Measurements from ENCODE around the gene SMC3.
"Not testable (repeated sequence)": the region's sequence is repeated elsewhere in the genome, so short reads cannot be mapped to it uniquely, and the experiment has no call there.

SMC3 gene

DNA sequence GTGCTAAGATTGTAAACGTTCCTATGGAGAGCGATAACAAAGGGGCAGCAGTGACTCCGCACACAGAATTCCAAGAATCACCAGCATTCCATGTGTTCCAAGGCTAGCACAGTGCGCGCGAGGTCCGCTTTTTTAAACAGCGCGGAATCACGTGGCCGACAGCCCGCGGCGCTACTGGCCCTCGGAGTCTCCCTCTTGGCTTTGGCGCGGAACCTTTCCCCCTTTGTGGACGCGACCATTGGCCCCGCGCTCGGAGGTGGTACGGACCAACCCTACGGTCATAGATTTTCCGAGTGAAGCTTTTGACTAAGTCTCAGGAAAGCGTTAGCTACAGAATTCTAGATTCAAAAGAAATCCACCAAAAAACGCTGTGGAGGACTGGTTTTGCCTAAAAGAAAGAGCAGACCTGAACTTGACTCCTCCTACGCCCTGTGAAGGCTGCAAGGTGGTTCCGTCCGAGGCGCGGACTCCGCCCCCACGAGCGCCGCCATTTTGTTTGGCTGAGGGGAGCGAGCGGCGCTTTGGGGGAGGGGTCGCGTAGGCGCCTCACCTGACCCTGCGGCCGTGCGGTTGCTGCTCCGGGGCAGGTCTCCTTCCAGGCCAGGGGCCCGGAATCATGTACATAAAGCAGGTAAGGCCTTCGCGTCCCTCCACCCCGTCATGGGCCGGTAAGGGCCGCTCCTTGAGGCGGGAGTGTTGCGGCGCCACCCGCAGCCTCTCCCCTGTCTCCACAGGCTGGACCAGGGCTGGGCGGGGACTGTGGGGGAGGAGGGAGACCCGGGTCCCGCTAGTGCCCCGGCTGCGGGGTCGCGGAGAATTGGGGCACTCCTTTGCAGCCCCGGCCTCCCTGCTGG is at the start of gene SMC3:
SMC3 (plus strand) TSS at position 495 of the 854 bp plus-strand sequence; CDS start at position 617, 122 bp downstream.
- peak; percentile 94 for DNase-seq

DNA sequence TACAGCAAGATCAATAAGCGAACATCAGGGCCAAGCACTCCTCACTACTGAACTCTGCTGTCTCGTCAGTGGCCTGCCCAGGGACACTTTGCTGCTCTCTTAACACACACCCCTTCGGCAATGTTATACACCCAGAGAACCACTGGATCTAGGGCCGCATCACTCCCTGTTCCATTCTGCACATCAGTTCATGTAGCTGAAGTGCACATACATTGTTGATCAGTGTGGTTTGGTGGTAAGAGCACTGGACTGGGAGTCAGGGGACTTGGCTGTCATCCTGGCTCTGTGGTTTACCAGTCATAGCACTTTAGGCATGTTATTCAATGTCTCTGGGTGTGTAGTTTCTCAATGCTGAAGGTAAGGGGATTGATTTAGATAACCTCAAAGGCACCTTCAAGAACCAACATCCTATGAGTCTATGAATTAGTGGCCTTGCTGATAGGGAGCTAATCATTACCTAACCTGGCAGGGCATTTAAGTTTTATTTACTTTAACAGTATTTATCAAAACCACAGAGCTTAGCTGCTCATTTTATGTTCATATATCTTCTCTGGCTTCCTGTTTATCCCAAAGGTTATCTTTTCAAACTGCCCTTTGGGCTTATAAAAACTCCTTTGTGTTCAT is 45.0 kb upstream of the SMC3 start:
- no peak for DNase-seq

DNA sequence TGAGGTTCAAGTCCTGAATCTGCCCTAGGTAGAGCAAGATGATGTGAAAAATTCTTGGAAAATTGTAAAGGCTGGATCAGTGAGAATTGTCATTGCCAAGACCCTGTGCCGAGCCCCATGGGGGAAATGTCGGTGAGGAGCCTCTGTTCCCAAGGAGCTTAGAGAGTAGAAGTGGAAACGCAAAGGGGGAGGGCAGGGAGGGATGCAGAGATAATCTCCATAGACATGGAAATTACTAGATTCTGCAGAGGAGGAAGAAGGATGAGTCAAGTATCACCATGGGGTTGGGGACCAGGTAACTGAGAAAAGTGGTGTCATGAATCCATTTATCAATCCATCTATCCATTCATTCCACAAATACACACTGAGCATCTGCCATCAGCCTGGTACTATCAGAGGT is 43.8 kb upstream of the SMC3 start:
- DNase-seq: no peak

DNA sequence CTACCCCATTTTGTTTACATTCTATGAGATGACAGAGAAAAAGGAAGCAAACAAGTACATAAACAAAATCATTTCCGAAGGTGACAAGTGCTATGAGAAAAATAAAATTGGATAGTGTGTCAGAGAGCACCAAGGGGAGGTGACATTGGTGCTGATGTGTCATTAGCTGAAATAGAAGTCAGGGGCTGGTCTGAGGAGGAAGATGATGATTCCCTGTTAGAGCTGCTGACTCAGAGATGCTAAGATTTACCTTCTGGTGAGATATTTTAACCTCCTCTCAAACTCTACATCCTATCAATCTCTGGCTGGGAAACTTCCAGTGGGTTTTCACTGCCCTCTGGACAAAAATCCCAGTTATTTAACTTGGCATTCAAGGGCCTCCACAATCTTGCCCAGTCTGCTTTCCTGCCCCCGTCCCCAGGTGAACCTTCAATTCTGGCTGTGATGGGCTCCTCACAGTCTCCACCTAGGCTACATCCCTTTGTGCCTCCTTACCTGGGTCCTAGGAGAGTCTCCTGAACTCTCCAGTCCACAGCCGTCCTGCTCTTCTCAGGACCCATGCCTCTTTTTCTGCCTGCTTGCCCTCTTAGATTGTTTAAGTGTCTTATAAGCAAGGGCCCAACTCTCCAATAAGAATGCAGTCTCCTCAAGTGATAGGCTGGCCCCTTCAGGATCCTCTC is 43.2 kb upstream of the SMC3 start:
- no peak for DNase-seq

DNA sequence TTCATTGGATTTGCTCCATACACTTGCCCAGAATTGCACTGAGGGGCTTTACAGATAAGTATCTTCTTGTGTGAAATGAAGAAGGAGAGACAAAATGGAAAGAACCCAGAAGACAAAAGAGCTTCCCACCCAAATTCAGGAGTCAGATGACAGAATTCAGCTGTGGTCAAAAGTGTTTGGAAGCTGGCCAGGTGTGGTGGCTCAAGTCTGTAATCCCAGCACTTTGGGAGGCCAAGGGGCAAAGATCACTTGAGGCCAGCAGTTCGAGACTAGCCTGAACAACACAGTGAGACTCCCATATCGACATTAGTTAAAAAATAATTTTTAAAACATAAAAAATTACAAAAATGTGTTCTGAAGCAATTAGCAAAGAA is 42.6 kb upstream of the SMC3 start:
- no peak for DNase-seq

DNA sequence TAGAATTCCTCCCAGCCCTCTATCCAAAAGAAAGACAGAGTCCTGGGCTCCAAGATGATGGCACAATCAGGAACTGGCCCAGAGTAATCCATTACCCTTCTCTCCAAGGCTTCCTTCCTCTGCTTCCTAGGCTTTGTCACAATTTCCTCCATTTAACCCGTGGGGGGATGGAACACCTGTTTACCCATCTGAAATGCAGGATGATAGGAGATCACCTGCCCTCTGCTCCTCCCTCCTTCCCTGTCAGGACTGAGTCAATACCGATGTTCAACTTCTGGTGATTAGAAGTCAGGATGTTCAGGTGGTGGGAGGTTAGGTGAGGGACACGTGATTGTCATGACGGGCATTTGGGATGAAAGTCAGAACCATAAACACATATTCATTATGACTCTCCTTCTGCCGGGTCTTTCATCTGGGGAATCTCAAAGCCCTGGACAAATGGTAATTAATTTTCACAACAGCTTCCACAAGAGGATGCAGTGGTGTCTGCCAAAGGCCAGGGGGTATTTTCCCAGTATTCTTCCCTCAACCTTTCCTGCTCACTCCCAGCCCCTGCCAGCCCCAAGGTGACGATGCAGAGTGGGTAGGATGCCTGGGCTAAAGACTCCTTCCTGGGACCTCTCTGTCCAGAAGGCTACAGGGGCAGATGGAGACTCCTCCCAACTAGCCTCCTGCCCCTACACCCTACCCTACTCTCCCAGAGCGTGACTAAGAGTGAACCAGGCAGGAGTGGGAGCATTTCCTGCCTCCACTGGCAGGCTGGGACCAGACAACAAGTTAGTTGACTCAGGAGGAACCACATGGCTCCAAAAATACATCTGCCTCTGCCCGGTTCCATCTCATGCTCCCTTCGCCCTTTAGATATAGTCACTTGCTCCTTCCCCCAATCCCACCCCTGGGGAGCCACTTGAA is 41.9 kb upstream of the SMC3 start:
- DNase-seq: no peak

DNA sequence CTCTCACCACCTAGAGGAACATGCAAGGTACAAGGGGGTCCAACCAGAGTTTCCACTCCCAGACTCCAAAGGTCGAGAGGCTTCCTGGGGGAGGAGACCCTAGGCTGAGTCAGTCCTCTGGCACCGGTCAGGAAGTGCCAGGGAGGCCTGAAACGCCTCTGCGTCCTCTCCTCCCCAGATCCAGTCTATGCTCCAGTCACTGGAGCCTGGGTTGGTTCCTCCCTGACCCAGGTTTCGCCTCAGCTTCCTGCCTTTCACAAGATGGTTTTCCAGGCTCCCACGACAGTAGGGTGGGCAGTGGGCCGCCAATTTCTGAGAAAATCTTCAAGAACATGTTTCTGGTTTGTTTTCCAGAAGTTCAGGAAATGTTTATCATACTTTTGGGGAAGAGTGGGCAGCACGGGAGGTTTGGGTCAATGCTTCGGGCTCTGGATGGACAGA is 39.7 kb upstream of the SMC3 start:
- DNase-seq: no peak

DNA sequence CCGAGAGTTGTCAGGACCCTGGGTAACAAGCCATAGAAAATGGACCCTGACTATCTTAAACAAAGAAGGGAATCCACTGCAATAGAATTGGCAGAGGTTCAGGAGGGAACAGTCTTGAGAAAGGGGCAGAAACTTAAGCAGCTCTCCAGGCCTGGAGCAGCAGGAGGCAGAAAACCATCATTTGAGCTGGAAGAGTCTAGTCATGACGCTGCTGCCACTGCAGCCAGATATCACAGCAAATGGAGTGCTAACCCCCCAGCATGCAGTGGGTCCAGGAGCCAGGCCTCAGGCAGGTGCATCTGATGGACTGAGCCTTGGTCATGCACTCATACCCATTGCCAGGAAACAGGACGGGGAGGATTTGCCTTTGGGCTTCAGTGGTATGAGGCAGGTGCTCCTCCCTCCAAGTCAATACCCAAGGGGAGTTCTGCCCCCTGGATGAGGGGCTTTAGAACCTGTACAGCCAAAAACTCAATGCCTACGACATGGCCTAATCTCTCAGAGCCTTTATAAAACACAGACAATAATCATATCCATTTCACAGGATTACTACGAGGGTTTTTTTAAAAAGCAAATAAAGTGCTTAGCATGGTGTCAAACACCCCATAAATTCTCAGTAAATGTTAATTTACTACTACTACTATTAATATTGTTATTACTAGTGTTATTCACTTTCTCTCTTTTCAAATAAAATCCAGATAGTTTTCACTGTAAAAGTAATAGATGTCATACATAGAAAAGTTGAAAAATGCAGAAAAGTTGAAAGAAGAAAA is 39.1 kb upstream of the SMC3 start:
- DNase-seq: no peak

DNA sequence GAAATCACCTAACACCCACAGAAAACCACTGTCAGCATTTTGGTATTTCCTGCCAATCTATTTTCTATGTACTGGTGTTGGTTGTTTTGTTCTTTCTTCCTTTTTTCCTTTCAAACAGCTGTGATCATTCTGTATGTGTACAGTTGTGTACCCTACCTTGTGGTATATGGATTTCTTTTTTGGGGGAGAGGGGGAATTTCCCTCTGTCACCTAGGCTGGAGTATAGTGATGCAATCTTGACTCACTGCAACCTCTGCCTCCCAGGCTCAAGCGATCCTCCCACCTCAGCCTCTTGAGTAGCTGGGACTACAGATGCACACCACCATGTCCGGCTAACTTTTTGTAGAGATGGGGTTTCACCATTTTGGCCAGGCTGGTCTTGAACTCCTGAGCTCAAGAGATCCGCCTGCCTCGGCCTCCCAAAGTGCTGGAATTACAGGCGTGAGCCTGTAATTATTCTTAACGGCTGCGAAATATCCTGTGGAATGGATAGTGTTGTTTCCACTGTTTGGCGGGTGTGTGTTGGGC is 38.4 kb upstream of the SMC3 start:
- peak; percentile 53 for DNase-seq

DNA sequence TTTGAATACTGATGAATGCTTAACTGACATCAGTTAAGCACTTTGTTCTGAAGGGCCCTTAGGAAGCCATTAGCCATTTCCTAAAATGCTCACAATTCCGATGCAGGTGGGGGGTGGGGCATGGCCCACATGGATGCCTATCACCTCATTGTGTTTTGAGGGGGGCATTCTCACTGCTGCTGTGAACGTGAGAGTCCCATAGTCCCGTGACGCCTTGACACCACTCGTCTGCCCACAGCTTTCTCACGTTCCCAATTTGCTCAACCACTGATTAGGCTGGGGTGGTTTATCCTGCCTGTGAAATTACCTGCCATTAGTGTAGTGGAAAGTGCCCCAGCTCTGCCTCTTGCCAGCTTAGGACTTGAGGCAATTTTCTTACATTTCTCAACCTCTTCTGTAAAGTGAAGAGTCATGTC is 37.9 kb upstream of the SMC3 start:
- DNase-seq: peak; percentile 44

DNA sequence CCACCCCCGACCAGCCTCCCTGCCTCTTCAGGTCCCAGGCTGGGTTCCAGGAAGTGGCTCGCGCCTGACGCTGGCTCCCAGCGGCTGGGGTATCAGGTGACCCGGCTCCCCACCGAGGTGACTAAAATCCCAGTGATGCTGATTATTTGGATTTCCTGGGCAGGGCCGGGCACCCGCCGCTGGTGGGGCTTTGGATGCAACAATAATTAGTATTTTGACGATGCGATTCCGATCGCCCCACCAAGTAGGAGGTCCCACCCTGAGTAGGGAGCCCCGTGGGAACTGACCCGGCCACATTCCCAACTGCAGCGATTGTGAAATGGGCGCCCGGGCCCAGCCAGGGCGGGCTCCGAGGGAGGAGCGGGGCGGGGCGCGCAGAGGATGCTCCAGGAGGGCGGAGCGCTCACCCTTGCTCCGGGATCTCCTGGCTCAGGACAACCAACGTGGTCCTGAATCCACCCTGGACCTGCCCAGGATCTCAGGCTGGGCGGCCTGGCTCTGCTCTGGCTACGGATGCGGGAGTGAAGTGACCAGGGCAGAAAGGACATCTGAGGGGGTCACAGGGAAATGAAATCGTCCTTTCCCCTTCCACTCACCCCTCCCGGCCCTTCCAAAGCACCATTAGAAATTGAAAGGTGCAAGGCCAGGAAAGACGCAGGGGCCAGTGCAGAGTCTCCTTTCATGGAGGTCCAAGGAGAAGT is 37.2 kb upstream of the SMC3 start:
- no peak for DNase-seq

DNA sequence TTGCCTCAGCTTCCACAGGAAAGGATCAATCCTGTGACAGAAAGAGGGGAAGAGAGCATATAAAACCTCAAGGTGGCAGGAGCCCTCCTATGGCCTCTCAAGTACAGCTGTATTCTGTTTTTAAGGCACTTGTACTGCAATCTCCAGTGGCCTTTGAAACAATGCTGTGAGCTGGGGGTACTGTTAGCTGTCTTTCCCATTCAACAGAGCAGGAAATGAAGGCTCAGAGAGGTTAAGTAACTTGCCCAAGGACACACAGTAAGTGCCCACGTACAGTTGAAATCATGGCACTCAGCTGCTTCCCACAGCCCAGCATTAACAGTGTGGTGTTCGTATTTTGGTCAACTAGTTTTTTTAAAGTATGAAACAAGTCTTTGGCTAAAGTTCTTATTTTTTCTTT is 35.8 kb upstream of the SMC3 start:
- DNase-seq: no peak

DNA sequence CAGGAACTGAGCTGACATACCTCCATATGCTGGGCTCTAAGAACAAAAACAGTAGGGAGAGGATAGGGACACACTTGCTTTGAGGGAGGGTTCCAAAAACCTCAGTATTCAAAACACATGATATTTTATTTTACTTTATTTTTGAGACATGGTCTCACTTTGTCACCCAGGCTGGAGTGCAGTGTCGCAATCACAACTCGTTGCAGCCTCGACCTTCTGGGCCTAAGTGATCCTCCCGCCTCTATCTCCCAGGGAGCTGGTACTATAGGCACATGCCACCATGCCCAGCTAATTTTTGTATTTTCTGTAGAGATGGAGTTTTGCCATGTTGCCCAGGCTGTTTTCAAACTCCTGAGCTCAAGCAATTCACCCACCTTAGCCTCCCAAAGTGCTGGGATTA is 34.9 kb upstream of the SMC3 start:
- not testable (repeated sequence) for DNase-seq

DNA sequence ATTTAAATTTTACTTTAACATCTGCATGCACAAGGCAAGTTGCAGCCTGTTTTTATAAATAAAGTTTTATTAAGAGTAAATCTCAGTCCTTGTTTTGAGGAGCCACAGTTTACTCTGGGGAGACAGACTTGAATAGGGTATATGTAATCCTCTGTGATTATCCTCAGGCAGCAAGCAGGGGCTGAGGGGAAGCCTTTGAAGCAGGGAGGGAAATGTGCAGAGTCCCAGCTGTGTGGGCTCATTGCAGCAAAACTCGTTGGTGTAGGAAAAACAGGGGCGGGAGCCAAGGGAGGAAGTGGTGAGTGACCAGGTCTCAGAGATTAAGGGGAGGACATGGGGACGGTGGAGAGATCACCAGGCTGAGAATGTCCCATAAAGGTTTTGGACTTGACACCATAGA is 34.3 kb upstream of the SMC3 start:
- DNase-seq: no peak

DNA sequence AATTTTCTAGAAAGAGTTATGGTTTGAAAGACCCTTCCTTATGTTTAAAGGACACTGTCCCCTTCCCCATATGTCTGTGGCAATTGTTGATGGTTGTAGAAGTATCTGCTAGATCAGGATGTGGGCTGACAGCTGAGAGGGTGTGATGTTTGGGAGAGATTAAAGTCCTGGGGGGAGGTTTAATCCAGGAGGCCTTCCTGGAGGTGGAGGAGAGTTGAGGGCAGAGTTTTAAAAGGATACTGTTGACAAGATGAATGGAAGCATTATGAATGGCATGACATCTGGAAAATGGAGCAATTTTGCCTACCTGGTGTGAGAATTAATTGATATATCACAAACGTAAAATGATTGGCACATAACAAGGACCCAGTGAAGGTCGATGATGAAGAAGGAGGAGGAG is 32.9 kb upstream of the SMC3 start:
- DNase-seq: no peak

DNA sequence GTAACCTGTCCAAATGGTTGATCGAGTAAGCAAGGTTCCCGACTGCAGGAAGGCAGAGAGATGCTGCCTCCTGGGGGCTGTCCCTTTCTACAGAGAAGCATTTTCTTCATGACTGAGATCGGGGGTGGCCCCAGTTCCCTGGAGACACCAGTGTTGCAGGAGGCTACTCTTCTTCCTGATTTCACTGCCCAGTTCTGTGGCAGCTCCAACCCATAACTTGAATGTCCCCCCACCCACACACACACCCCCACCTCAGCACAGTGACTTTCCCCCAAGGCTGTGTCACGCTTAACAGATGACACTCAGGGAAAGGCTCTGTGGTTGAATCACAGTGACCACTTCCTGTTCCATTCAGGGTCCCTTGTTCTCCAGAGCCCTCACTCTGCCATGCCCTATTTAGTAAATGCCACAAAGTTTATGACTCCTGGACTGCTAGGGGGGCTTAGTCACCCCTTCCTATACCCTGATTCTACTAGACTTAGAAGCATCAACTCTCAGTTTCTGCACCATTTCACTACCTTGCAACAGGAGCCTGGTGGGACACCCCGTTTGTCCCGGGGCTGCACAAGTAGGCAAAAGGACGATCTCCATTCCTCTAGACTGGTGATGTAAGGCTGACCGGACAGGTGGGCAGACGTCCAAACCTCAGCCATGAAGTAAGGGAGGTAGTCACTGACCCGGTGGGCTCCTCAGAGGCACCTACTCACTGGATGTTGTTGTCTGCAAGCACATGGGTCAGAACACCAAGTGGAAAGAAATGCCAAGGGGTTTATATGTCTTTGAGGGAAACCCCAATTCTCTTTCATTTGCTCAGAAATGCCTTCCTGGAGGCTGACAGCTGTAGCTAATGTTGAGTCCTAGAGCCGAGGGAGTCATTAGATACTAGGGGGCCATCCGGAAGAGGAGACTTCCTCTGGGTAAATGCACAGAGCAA is 31.3 kb upstream of the SMC3 start:
- peak; percentile 59 for DNase-seq

DNA sequence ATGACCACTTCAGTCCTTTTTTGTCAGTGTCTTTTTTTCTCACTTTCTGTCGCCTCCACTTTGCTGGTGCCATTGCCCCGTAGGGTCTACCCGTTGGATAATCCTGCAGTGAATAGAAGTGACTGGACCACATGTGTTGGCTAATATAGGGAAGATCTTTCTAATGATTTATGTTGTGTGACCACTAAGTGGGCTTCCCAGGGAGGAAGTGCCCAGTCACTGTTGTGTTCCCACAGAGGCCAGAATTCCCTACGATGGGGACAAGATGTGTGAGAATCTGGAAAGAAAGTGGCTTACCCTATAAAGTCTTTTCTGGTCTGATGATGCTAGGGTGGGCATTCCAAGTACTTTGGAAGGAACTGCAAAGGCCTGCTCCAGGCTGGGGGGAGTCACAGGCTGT is 28.4 kb upstream of the SMC3 start:
- no peak for DNase-seq

DNA sequence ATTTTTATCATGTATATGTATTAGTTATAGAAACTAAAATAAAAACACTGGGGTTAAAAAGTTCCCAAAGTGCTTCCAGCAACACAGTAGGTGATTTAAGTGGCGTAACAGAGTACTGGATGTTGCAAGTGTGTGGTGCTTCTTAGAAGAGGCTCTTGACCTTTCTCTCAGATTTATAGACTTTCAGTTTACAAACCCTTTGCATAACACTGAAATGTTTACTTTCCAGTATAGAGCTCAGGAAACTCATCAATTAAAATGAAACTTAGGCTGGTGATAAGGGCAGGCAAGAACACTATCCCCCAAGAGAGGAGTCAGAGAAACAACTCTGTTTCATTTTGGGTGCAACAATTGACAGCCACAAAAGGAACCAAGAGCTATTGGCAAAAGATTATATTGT is 27.5 kb upstream of the SMC3 start:
- no peak for DNase-seq

DNA sequence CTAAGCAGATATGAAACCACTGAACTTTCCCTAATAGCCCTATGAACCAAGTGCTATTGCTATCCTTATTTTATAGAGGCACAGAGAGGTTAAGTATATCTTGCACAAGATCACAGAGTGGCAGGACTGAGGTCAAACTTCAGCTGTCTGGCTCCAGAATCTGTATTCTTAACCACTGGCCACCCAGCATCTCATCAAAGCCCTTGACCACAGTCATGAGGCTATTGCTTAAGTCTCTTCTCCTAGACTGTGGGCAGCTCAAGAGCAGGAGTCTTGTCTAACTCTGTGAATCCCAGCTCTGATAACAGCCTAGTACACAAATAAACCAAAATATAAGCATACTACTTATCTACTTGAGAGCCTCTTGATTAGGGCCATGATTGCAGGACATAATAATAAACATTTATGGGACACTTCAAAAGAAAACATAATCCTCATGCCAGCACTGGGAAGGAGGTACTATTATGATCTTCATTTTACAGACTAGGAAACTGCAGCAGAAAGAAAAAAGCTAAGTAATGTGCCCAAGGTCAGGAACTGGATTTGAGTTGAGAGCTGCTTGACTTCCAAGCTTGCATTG is 22.4 kb upstream of the SMC3 start:
- DNase-seq: no peak

DNA sequence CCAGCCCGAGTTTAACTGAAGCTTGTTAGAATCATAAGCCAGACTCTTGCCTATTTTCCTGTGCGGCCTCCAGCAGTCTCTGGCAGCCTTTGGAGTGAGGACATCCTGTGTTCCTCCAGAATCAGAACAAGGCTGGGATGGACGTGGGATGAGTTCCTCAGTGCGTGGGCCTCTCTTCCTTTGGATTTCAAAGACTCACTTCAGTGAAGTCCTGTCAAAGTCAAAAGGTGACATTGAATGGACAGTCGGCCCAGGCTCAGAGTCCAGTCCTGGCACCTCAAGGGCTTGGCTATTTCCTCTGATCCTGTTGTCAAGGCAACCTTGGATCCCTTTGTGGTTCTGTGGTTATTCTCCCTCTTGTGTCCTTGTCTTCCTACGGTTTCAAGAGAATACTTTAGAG is 21.4 kb upstream of the SMC3 start:
- no peak for DNase-seq
